HCT116 (cell line): Measurements from ENCODE around the gene VMAC. TPM values are rescaled to one million over a fixed set of nuclear protein-coding genes. Genes with fewer than 3 reads are reported as not detected.

Experiments
- ATAC-seq: fragments of 200-7000 bp; cut with Tn5 transposase; 2 replicates; pipeline ENCODE4 v1.9.1; 2020; ENCODE audit warnings: mild to moderate bottlenecking, moderate library complexity
- BruUV-seq: library from RNA; stranded (reverse); fragments of 400-500 nt; replicated peaks from 2 replicates; lab custom pipeline; 2021; lab: Mats Ljungman, UMichigan
- CTCF ChIA-PET: fragments of 300-600 bp; sonication (Branson Sonifier 250); formaldehyde crosslinking; loops from one replicate; lab custom pipeline; 2021; ENCODE audit warnings: antibody characterized with exemption; lab: Charles Lee
- POLR2A ChIA-PET: fragments of 300-600, 350-600 bp; sonication (Branson Sonifier 250); formaldehyde crosslinking; loops from one replicate; lab custom pipeline; 2021; ENCODE audit warnings: antibody characterized with exemption; lab: Charles Lee
- RAD21 ChIA-PET, 2 experiments: fragments of 300-600 bp; sonication (Branson Sonifier 250); formaldehyde crosslinking; loops; one replicate each; lab custom pipeline; 2023; ENCODE audit warnings: low total read pairs in 2 of 2; ENCODE audit not compliant: uncharacterized antibody in 2 of 2, unreplicated experiment in 2 of 2, low non-redundant PET in 1 of 2; lab: Charles Lee
- DNase-seq: peaks from one replicate; pipeline ENCODE4 v3.0.0-alpha.2; 2010; ENCODE audit warnings: low read depth, low spot score
- H2AFZ ChIP-seq: fragments of 200-600 bp; shearing (Covaris generic), sonication (generic); 2 replicates; pipeline ENCODE4 v1.6.1; 2017; ENCODE audit warnings: low read depth, mixed run types, mixed read lengths, antibody characterized with exemption, low read length; ENCODE audit not compliant: poor library complexity, severe bottlenecking
- H3K27ac ChIP-seq: 2 replicates; pipeline ENCODE4 v1.5.1; 2012; ENCODE audit warnings: low read depth, low read length
- H3K27me3 ChIP-seq: fragments of 200-600 bp; sonication (generic); 2 replicates; pipeline ENCODE4 v1.6.1; 2016; ENCODE audit warnings: mixed run types, low read length, mixed read lengths; ENCODE audit not compliant: insufficient read depth
- H3K36me3 ChIP-seq, 2 experiments: fragments of 200-500 bp in 1 of 2; fragments of 200-600 bp in 1 of 2; sonication (Bioruptor generic) in 1 of 2; sonication (generic) in 1 of 2; 2 replicates each; pipeline versions ENCODE4 v1.5.1 to v1.6.1; 2014 to 2016; ENCODE audit warnings: low read length in 2 of 2, inconsistent platforms in 1 of 2, mixed read lengths in 1 of 2, mixed run types in 1 of 2; ENCODE audit not compliant: insufficient read depth in 2 of 2, control insufficient read depth in 1 of 2
- H3K4me1 ChIP-seq, 2 experiments: fragments of 200-600 bp in 1 of 2; sonication (generic) in 1 of 2; 2 replicates each; pipeline versions ENCODE4 v1.5.1 to v1.6.1; 2012 to 2017; ENCODE audit warnings: low read length in 2 of 2, inconsistent platforms in 1 of 2, mild to moderate bottlenecking in 1 of 2, mixed read lengths in 1 of 2, mixed run types in 1 of 2, moderate library complexity in 1 of 2; ENCODE audit not compliant: insufficient read depth in 2 of 2, control insufficient read depth in 1 of 2
- H3K4me2 ChIP-seq: fragments of 200-600 bp; sonication (generic); 2 replicates; pipeline ENCODE4 v1.6.1; 2017; ENCODE audit warnings: mixed run types, low read length, mixed read lengths
- H3K4me3 ChIP-seq, 2 experiments: fragments of 200-600 bp in 1 of 2; sonication (generic) in 1 of 2; replicated peaks in 1 of 2; 2 replicates each; pipeline ENCODE4 v1.5.1; 2011 to 2016; ENCODE audit warnings: low read length in 2 of 2, control low read depth in 1 of 2, low read depth in 1 of 2, mild to moderate bottlenecking in 1 of 2, mixed read lengths in 1 of 2, mixed run types in 1 of 2
- H3K79me2 ChIP-seq: fragments of 200-600 bp; sonication (generic); 2 replicates; pipeline ENCODE4 v1.6.1; 2017; ENCODE audit warnings: mild to moderate bottlenecking, mixed run types, low read length, moderate library complexity, mixed read lengths; ENCODE audit not compliant: insufficient read depth
- H3K9ac ChIP-seq: fragments of 200-600 bp; sonication (generic); 2 replicates; pipeline ENCODE4 v1.6.1; 2016; ENCODE audit warnings: low read length, mixed read lengths
- H3K9me2 ChIP-seq: fragments of 200-600 bp; sonication (generic), shearing (Covaris generic); 2 replicates; pipeline ENCODE4 v1.6.1; 2017; ENCODE audit warnings: mixed run types, mild to moderate bottlenecking, moderate library complexity; ENCODE audit not compliant: insufficient read depth
- H3K9me3 ChIP-seq, 2 experiments: fragments of 200-500 bp in 1 of 2; fragments of 200-600 bp in 1 of 2; sonication (Bioruptor generic) in 1 of 2; sonication (generic) in 1 of 2; 2 replicates each; pipeline ENCODE4 v1.6.1; 2014 to 2017; ENCODE audit warnings: low read length in 2 of 2, mixed read lengths in 2 of 2, inconsistent platforms in 1 of 2, low read depth in 1 of 2, mild to moderate bottlenecking in 1 of 2, mixed run types in 1 of 2, moderate library complexity in 1 of 2; ENCODE audit not compliant: control insufficient read depth in 1 of 2, insufficient read depth in 1 of 2
- H4K20me1 ChIP-seq: fragments of 200-600 bp; sonication (generic), shearing (Covaris generic); 2 replicates; pipeline ENCODE4 v1.6.1; 2017; ENCODE audit warnings: mixed run types, mild to moderate bottlenecking, moderate library complexity; ENCODE audit not compliant: insufficient read depth
- SP1 ChIP-seq: IDR thresholded peaks from 2 replicates; pipeline ENCODE4 v1.6.1; 2012; ENCODE audit warnings: low read depth
- TCF7L2 ChIP-seq: IDR thresholded peaks from 2 replicates; pipeline ENCODE4 v1.7.0; 2011; ENCODE audit warnings: borderline replicate concordance, inconsistent platforms; ENCODE audit not compliant: insufficient read depth, insufficient read length; ENCODE audit errors: extremely low read depth
- YY1 ChIP-seq: IDR thresholded peaks from 2 replicates; pipeline ENCODE4 v1.6.1; 2011; ENCODE audit warnings: low read length, low read depth, moderate library complexity, mild to moderate bottlenecking; ENCODE audit not compliant: insufficient replicate concordance; ENCODE audit errors: extremely low read depth
- intact Hi-C: fragments of 100-400 bp; cut with micrococcal nuclease; formaldehyde crosslinking; loops from 2 replicates; pipeline ENCODE4 v1.10.0; 2022
- total RNA-seq: library from RNA; stranded (reverse); gene quantifications from one replicate; pipeline ENCODE4 v1.2.1, GENCODE V29; 2021; ENCODE audit not compliant: unreplicated experiment
- TF ChIP-seq, protein P1 (sequence below), 3 experiments: fragments of 200-600 bp in 1 of 3; sonication (generic) in 1 of 3; IDR thresholded peaks in 2 of 3; conservative IDR thresholded peaks in 1 of 3; 2 replicates each; pipeline ENCODE4 v1.5.1; 2012 to 2017; ENCODE audit warnings: low read depth in 2 of 3, low read length in 2 of 3, antibody characterized with exemption in 1 of 3, borderline replicate concordance in 1 of 3, control low read depth in 1 of 3, mild to moderate bottlenecking in 1 of 3, mixed read lengths in 1 of 3, mixed run types in 1 of 3, moderate library complexity in 1 of 3; ENCODE audit not compliant: insufficient read depth in 1 of 3

Gene VMAC
- total RNA-seq, 1 experiment from 2014 or later = 2.1 TPM

DNA sequence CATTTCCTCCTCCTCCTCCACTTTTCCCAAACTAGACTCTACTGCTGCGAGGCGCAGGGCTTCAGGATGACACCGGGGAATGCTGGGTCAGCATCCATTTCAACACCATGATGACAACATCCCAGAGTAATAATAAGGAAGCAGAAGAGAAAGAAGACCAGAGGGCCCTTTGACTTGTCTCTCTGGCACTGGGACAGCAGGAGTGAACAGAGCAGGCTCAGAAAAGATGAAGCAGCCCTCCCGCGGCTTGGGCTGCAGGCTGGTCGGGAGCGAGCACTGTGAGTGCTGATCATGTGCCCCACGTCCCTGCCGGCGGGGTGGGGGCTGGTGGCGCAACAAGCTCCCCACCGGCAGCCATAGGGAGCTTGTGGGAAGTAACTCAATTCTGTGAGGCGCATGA, 42.8 kb downstream of the VMAC start:
- no peaks in the 10 kb centered on the region for H3K9me3 ChIP-seq
- TF ChIP-seq TCF7L2 (no peak), SP1 (no peak), YY1 (no peak)
- TF ChIP-seq, protein P1, sequence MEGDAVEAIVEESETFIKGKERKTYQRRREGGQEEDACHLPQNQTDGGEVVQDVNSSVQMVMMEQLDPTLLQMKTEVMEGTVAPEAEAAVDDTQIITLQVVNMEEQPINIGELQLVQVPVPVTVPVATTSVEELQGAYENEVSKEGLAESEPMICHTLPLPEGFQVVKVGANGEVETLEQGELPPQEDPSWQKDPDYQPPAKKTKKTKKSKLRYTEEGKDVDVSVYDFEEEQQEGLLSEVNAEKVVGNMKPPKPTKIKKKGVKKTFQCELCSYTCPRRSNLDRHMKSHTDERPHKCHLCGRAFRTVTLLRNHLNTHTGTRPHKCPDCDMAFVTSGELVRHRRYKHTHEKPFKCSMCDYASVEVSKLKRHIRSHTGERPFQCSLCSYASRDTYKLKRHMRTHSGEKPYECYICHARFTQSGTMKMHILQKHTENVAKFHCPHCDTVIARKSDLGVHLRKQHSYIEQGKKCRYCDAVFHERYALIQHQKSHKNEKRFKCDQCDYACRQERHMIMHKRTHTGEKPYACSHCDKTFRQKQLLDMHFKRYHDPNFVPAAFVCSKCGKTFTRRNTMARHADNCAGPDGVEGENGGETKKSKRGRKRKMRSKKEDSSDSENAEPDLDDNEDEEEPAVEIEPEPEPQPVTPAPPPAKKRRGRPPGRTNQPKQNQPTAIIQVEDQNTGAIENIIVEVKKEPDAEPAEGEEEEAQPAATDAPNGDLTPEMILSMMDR (IDR thresholded peaks at IDR 0.05 in 2 of 3, conservative IDR thresholded peaks at IDR 0.05 in 1 of 3; ENCODE audit: borderline replicate concordance in 1 of 3, insufficient read depth in 1 of 3, low read depth in 2 of 3, low read length in 2 of 3) = no peak
- no peak overlapping the region for H2AFZ ChIP-seq
- no peaks in the 10 kb centered on the region for H3K4me1 ChIP-seq
- H3K4me2 ChIP-seq = no peak overlapping the region
- H3K9ac ChIP-seq = no peak overlapping the region
- ChIA-PET CTCF (interaction anchor here (1.3 kb wide), 1 partner anchor 143 kb away, joined by 3 read pairs; the partner anchor contains the start of gene NRTN), POLR2A (no interaction called here), RAD21 (no interaction called here)
- no peak for ATAC-seq
- intact Hi-C loops = no loop called here
- no peaks in the 10 kb centered on the region for H3K9me2 ChIP-seq
- H3K27ac ChIP-seq = no peak overlapping the region
- DNase-seq = no peak
- peaks cover 0 to 23% of the 10 kb centered on the region in 2 experiments; a peak in 1 of 4 replicates for H3K36me3 ChIP-seq
- H4K20me1 ChIP-seq = peaks cover 5% of the 10 kb centered on the region; the same call in 1 of the 2 replicates
- peaks cover 94% of the 10 kb centered on the region for H3K79me2 ChIP-seq
- H3K27me3 ChIP-seq = no peaks in the 10 kb centered on the region
- BruUV-seq = no TSS peak
- no peak overlapping the region for H3K4me3 ChIP-seq
